Fibroblast of skin of scalp (primary cell): ENCODE results near the gene PKP2.
"Not testable (repeated sequence)": the region's sequence is repeated elsewhere in the genome, so short reads cannot be mapped to it uniquely, and the experiment has no call there.

Experiments used
- DNase-seq: peaks from one replicate; pipeline ENCODE4 v3.0.0-alpha.2; 2013

PKP2 gene

GRCh38 chr12:32895688-32896431 lies 717 bp downstream of the PKP2 start:
- DNase-seq = no peak

DNA sequence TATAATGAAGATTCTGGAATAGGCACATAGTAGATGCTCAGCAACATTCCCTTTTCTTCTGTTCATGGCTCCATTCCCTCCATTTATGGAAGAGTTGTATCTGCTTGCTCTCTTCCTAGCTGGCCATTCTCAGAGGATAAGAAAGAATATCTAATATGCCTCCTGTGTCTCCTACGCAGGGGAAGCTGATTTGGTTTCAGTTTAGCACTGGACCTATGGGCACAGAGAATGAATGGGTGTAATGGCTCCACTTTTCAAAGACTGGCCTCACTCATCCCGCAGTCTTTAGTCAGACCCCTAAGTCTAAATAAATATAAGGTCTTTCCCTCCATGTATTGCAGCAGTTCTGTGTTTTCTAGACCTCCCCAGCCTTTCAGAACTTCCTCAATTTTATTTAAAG lies 2.0 kb downstream of the PKP2 start:
- no peak for DNase-seq

- DNase-seq = no peak
Measured at GRCh38 chr12:32893458-32893857, 3.1 kb downstream of the PKP2 start.

- DNase-seq = no peak
Measured at GRCh38 chr12:32893043-32893442, 3.5 kb downstream of the PKP2 start.

DNA sequence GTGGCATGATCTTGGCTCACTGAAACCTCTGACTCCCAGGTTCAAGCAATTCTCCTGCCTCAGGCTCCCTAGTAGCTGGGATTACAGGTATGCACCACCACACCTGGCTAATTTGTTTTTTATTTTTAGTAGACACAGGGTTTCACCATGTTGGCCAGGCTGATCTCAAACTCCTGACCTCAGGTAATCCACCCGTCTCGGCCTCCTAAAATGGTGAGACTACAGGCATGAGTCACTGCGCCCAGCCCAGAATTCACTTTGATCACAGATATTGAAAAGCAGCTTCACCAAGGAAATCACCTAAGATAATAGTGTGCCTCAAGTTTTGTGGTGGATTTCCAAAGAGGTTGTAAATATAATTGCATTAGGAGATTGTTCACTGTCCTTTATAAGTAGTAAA lies 4.2 kb downstream of the PKP2 start:
- DNase-seq = not testable (repeated sequence)

DNA sequence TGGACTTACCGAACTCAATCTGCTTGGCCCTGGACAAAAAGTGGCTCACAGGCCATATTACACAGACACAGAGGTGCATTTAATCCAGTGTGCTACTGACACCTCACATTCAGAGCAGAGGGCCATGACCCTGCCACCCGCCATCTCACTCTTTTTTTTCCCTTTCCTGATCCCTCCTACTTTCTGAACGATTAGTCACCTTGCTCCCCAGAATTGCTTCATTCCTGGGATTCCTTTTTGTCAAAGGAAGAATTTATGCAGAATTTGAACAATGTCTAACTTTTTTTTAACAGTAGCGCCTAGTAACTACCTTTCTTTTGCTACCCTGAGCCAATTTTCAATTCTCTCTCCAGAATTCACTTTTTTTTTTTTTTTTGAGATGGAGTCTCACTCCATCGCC lies 4.6 kb downstream of the PKP2 start:
- DNase-seq = no peak

DNA sequence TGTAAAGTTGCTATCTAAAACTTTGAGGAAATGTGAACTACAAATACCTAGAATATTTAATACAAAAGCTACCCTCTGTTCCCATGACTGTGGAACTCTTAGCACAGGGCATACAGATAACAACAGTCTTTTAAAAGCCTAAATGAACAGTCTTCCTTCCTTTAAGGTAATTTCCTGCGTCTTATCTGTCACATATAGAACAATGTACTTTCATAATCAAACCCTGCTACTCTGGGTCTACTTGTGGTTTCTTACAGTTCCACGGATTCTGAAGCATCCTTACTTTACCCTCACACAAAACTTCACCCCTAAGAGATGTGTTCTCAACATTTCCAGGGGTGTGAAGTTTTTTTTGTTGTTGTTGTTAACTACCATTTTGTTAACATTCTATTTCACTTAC lies 5.1 kb downstream of the PKP2 start:
- no peak for DNase-seq

DNA sequence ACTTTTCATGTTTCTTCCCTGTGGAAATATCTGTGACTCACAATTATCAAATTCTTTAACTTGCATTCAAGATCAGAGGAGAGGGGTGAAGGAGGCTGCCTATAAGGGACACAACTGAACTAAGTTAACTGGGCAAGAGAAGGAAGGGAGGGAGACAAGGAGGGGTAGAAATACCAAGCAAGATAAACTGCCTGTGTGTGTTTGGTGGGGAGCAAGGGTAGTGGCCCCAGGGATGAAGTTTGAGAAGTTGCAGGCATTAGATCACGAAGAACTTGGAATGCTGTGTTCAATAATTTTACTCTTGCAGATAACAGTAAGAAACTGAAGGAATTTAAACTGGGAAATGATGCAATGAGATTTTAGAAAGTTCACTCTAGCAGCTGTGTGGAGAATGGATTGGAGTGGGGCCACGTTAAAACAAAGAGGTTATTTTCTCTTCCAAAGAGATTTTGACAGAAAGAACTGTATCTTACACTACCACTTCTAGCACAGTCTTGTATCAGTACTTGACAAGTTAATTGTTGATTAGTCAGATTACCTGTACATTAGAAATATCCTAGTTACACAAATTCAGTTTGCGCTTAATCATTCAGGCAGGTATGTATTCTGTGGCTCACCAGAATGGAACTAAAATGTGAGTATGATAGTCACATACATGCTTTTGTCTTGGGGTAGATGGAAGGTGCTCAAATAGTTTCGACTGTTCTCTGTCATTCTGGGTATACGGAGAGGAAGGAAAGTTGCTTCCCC lies 7.4 kb downstream of the PKP2 start:
- no peak for DNase-seq

DNA sequence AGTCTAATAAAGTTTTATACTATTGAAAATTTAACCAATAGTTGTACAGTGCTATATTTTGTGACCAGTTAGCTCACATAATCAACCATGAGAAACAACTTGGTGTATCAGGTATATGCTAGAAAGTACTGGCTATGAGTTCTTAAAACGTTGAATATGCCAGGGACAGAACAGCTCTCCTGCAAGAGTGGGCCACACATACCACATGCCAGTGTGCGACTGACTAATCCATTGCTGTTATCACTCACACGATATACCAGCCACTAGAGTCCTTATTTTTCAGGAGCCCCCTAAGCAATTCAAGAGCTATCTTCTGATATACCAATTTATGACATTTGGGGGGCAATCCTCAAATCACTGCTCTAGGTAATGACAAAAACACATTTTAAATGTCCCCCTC lies 9.5 kb downstream of the PKP2 start:
- DNase-seq = no peak

GRCh38 chr12:32885831-32886230 lies 10.7 kb downstream of the PKP2 start:
- no peak for DNase-seq

DNA sequence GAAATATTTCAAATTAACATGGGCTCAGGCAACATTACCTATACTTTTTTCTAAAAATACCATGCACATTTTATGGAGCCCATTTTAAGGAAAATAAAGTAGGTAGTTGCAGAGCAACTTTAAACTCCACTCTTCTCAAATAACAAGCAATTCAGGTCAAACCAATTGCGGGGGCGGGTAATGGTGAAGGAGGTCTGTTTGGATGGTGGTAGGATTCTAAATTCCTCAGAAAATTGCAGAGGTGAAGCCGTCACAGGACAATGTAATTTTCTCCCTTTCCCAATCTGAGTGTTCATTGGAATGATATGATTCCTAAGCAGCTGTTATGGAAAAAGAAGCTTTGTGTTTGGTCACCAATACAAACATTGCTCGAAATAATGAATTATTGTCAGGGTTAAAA lies 11.6 kb downstream of the PKP2 start:
- DNase-seq = no peak

DNA sequence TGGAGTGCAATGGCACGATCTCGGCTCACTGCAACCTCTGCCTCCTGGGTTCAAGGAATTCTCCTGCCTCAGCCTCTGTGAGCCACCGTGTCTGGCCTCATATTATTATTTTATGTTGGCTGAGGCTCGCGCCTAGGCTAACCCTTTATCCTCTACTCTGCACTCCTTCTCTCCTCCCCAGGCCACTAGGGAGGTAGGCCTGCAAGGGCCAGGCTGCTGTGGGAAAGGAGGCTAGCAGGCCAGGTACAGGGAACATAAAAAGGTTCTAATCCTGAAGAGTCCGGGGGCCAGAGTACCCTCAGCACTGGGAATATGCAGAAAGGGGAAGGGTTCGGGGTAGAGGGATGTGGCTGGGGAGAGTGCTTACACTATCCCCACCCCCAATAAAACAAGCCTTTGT lies 14.9 kb downstream of the PKP2 start:
- DNase-seq = no peak

DNA sequence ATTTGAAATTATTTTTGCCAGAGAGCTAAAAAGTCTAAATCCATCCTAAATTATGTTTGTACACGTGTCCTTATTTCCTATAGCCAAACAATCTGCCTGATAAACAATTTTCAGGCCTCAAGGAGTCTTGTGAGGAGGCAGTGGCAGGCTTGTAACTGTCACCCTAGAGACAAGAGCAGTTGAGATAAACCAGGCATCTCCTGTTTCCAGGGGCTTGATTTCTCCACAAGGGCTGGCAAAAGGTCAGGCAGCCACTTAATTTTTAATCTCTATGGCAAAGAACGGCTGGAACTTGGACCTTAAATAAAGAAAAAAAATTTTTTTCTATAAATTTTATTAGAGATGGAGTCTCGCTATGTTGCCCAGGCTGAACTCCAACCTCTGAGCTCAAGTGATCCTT lies 15.5 kb downstream of the PKP2 start:
- DNase-seq = no peak

- not testable (repeated sequence) for DNase-seq
Measured at GRCh38 chr12:32879066-32879465, 17.5 kb downstream of the PKP2 start.

- DNase-seq = no peak
Measured at GRCh38 chr12:32877601-32878459, 18.7 kb downstream of the PKP2 start.

GRCh38 chr12:32876004-32876403 lies 20.6 kb downstream of the PKP2 start:
- no peak for DNase-seq

DNA sequence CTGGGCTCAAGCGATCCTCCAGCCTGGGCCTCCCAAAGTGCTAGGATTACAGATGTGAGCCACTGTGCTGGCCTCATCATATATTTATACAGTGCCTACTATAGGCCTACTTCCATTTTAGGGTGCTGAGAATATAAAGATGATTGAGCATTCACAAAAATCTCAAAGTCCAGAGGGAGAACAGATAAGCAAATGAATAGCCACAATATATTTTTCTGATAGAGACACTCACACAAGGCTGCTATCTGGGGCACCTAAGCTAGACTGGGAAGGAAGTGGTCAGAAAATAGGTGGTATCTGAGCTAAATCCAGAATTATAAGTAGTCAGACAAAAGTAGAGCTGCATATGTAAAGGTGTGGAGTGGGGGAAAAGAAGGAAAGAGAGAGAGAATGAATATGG lies 21.6 kb downstream of the PKP2 start:
- no peak for DNase-seq

DNA sequence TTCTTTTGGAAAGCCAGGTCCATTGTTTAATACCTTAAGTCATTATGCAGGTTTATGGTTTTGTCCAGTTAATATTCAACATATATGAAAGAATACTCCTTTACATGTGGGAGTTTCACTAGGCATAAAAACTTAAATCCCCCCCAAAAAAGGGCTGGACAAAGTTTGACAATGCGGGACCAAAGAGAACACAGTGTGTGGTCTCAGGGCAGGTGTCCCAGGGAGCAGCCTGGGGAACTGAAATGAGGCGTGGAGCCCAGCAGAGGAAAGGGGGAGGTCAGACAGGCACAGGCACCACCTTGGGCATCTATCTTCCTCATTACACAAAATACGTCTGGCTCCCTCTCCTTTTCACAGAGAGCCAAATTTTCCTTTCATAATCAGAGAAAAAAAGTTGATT lies 22.5 kb downstream of the PKP2 start:
- DNase-seq = no peak

DNA sequence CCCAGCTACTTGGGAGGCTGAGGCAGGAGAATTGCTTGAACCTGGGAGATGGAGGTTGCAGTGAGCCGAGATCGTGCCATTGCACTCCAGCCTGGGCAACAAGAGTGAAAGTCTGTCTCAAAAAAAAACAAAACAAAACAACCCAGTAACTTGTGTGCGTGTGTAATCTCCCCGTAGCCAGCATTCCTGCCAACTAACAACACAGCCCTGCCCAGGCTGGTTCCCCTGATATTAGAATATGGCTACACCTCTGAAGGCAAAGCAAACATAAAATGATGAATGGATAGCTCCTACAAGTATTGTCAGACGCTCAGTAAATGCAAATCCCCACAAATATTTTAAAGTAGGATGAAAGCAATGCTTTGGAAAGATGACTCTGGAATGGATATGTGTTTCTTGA lies 24.2 kb downstream of the PKP2 start:
- DNase-seq = not testable (repeated sequence)

GRCh38 chr12:32870716-32871115 lies 25.9 kb downstream of the PKP2 start:
- no peak for DNase-seq

DNA sequence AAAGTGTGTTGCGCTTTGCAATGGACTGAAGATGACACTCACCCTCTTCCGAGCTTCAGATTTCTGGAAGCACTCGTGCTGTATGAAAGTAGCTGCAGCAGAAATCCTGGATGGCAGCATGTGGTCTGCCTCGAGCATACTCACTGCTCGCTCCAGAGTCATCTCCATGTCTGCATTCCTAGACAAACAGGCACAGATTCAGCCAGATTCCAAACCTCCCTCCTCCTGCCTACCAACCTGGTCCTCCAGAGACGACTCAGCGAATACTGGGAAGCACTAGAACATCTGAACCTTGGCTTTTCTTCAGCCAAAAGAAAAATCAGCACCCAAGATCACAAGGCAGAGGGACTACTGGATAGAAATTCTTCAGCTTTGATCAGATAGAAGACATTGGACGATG lies 27.7 kb downstream of the PKP2 start:
- no peak for DNase-seq

DNA sequence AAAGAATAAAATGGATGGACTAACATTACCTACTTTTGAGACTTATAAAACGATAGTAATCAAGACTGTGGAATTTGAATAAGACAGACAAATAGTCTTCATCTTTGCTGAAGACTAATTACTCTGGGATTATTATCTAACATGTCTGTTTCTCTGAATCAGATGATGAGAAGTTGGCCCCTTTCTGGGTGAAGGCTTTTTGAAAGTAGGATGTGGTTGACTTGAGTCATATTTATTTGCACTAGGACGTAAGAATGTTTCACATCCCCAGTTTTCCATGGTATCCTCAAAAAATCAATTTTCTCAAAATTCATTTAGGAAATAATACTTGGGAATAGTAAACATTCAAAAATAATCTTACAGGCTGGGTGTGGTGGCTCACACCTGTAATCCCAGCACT lies 31.8 kb downstream of the PKP2 start:
- no peak for DNase-seq

- DNase-seq = no peak
Measured at GRCh38 chr12:32863128-32863527, 33.4 kb downstream of the PKP2 start.
